Measurements from ENCODE around the gene ARHGAP8. TPM values are rescaled to one million over a fixed set of nuclear protein-coding genes. Genes with fewer than 3 reads are reported as not detected.

Gene ARHGAP8
- total RNA-seq, 4 donors from 2014 or later = 14.9 to 38.8 (median 18.3) TPM

DNA sequence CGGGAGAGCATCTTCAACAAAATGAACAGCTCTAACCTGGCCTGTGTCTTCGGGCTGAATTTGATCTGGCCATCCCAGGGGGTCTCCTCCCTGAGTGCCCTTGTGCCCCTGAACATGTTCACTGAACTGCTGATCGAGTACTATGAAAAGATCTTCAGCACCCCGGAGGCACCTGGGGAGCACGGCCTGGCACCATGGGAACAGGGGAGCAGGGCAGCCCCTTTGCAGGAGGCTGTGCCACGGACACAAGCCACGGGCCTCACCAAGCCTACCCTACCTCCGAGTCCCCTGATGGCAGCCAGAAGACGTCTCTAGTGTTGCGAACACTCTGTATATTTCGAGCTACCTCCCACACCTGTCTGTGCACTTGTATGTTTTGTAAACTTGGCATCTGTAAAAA is 109.9 kb downstream of the ARHGAP8 start:
- Histone ChIP-seq H3K9me3 (no peaks in the 10 kb centered on the region), H3K27ac (no peak overlapping the region)

DNA sequence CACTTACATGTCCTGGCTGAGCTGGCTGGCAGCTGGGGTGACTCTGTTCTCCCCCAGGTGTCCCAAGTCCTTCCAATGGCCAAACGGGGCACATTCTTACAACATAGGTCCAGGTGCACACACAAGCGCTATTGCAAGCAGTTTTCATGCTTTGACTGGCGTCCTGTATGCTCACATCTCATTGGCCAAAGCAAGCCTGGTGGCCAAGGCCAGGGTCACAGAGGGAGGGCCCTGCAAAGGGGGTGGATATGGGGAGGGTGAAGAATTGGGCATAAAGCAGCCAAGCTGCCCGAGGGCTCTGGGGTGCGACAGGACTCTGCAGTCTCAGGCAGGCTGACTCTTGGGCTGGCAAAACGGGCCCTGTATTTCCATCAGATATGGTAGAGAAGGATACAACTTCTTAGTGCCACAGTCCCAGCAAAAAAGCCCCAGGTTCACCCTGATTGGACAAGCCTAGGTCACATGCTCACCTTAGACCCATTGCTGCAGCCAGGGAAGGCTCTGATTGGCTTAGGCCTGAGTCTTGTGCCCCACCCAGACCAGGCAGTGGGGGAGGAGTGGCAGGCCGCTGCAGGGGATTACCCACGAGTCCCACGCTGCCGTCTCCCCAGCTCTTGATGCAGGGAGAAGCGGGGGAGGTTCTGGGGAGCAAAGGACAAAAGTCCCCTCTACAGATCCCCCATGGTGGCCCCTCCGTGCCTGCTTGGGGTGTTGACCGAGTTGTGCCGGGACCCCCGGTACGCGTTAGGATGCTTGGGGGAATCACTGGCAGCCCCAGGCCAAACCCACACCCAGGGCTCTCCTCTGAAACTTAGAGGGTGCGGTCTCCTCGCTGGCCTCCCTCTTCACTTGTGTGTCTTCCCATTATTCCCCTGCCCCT is 110.8 kb downstream of the ARHGAP8 start:
- no peaks in the 10 kb centered on the region for H3K4me1 ChIP-seq
- no peaks in the 10 kb centered on the region for H3K27me3 ChIP-seq
- no peaks in the 10 kb centered on the region for H3K9me3 ChIP-seq
- no peaks in the 10 kb centered on the region for H3K36me3 ChIP-seq
- TF ChIP-seq, protein P1, sequence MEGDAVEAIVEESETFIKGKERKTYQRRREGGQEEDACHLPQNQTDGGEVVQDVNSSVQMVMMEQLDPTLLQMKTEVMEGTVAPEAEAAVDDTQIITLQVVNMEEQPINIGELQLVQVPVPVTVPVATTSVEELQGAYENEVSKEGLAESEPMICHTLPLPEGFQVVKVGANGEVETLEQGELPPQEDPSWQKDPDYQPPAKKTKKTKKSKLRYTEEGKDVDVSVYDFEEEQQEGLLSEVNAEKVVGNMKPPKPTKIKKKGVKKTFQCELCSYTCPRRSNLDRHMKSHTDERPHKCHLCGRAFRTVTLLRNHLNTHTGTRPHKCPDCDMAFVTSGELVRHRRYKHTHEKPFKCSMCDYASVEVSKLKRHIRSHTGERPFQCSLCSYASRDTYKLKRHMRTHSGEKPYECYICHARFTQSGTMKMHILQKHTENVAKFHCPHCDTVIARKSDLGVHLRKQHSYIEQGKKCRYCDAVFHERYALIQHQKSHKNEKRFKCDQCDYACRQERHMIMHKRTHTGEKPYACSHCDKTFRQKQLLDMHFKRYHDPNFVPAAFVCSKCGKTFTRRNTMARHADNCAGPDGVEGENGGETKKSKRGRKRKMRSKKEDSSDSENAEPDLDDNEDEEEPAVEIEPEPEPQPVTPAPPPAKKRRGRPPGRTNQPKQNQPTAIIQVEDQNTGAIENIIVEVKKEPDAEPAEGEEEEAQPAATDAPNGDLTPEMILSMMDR (IDR thresholded peaks at IDR 0.05) = no peak
- H3K27ac ChIP-seq = no peak overlapping the region
- H3K4me3 ChIP-seq = no peak overlapping the region
- DNase-seq = peak in 1 of 3 donors; percentile 31

More for the DNA sequence above, 109.9 kb downstream of the ARHGAP8 start:
- no peaks in the 10 kb centered on the region for H3K36me3 ChIP-seq
- TF ChIP-seq, protein P1 (IDR thresholded peaks at IDR 0.05) = no peak
- no peak for TF ChIP-seq POLR2A (IDR thresholded peaks at IDR 0.05)
- no peaks in the 10 kb centered on the region for H3K27me3 ChIP-seq
- H3K4me3 ChIP-seq = no peak overlapping the region
- peak in 1 of 3 donors; percentile 21 for DNase-seq
- H3K4me1 ChIP-seq = no peaks in the 10 kb centered on the region

DNA sequence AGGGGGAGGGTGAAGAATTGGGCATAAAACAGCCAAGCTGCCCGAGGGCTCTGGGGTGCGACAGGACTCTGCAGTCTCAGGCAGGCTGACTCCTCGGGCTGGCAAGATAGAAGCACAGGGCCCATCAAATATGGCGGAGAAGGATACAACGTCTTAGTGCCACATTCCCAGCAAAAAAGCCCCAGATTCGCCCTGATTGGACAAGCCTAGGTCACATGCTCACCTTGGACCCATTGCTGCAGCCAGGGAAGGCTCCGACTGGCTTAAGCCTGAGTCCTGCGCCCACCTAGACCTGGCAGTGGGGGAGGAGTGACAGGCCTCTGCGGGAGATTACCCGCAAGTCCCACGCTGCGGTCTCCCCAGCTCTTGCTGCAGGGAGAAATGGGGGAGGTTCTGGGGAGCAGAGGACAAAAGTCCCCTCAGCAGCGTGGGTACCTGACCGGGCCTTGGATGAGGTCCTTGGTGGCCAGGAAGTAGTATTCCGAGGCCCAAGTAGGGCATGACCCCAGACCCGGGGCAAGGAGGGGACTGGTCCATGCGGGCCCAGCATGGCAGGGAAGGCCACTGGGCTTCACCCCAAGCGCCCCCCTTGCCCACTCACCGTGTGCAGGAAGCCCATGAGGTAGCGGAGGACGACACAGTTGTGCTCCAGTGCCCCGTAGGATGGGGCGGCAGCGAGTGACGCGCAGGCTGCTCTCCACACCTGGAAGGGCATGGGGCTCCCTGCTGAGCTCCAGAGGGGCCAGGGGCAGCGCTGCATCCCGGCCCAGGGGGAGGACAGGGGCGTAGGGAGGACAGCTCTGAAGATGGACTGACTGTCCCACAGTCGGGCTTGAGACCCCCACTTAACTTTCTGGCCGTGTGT is 113.0 kb downstream of the ARHGAP8 start:
- TF ChIP-seq, protein P1 (IDR thresholded peaks at IDR 0.05) = no peak
- TF ChIP-seq POLR2A (IDR thresholded peaks at IDR 0.05) = no peak
- H3K36me3 ChIP-seq = no peaks in the 10 kb centered on the region
- H3K27me3 ChIP-seq = no peaks in the 10 kb centered on the region
- no peak overlapping the region for H3K4me3 ChIP-seq
- H3K4me1 ChIP-seq = no peaks in the 10 kb centered on the region
- no peaks in the 10 kb centered on the region for H3K9me3 ChIP-seq
- H3K27ac ChIP-seq = no peak overlapping the region
- DNase-seq = peak in 1 of 3 donors; percentile 38

DNA sequence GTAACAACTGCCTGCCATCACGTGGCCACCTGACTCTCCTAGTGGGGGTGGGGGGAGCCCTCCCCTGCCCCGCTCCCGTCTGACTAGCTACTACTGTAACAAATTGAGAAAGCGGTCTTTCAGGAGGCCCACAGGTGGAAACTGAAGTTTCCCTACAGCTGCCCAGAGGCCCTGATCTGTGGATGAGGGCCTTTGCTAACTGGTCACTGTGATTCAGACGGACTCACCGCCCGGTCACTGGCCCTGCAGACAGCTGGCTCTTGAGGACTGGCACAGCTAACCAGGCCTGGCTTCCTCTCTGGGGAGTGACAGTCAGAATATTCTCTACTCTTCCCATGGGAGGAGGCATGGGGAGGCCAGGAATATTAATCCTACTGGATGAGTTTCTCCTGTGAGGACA is 116.8 kb downstream of the ARHGAP8 start:
- peak in 1 of 3 donors; percentile 14 for DNase-seq
- no peak for TF ChIP-seq POLR2A (IDR thresholded peaks at IDR 0.05)
- peaks cover 0 to 5% (median 2%) of the 10 kb centered on the region in 4 donors for H3K9me3 ChIP-seq

DNA sequence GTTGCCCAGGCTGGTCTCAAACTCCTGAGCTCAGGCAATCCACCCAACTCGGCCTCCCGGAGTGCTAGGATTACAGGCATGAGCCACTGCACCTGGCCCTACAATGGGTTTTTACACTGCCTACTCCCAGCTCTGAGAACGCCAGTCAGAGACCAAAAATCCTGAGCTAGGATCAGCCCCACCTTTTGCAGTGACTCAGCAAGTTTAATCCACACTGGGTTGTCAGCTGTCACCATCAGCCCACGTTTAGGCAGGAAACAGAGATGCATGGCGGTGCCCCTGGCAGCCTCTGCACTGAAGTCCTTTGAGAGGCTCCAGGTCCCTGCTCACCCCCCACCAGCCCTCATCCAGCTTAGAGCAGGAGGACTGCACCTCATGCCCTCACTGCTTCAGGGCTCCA is 117.6 kb downstream of the ARHGAP8 start:
- TF ChIP-seq, protein P1 (IDR thresholded peaks at IDR 0.05) = no peak
- no peak for TF ChIP-seq POLR2A (IDR thresholded peaks at IDR 0.05)
- Histone ChIP-seq H3K4me1 (no peaks in the 10 kb centered on the region), H3K36me3 (no peaks in the 10 kb centered on the region), H3K27me3 (no peaks in the 10 kb centered on the region), H3K4me3 (no peak overlapping the region), H3K27ac (no peak overlapping the region), H3K9me3 (peaks cover 0 to 5% (median 2%) of the 10 kb centered on the region in 4 donors)
- DNase-seq = peak in 1 of 3 donors; percentile 36

More for the DNA sequence above, 116.8 kb downstream of the ARHGAP8 start:
- Histone ChIP-seq H3K4me1 (no peaks in the 10 kb centered on the region), H3K27me3 (no peaks in the 10 kb centered on the region), H3K27ac (no peak overlapping the region), H3K36me3 (no peaks in the 10 kb centered on the region), H3K4me3 (no peak overlapping the region)
